Activated T-helper 2 cell treated with anti-CD3 and anti-CD28 coated beads, Interferon-gamma antibody, Interleukin-2, Interleukin-4, amounts not matched to agents 10 μg/mL and 5 μg/mL and 100 μg/mL, durations not matched to agents 14 hours and 24 hours and 36 hours (primary cell): ENCODE data around the gene STK32C. TPM values are rescaled to one million over a fixed set of nuclear protein-coding genes. Genes with fewer than 3 reads are reported as not detected.

Experiments
- DNase-seq: peaks from one replicate; pipeline ENCODE4 v3.0.0; 2021; ENCODE audit warnings: low spot score
- H3K27ac Mint-ChIP-seq: one replicate; pipeline ENCODE4 v1.8.0; 2021; ENCODE audit warnings: mixed read lengths
- H3K27me3 Mint-ChIP-seq: one replicate; pipeline ENCODE4 v1.8.0; 2021; ENCODE audit warnings: low read depth, mixed read lengths
- H3K36me3 Mint-ChIP-seq: one replicate; pipeline ENCODE4 v1.8.0; 2021; ENCODE audit warnings: low read depth, mixed read lengths
- H3K4me1 Mint-ChIP-seq: one replicate; pipeline ENCODE4 v1.8.0; 2021; ENCODE audit warnings: low read depth, mixed read lengths
- H3K4me3 Mint-ChIP-seq: one replicate; pipeline ENCODE4 v1.8.0; 2021; ENCODE audit warnings: low read depth, mild to moderate bottlenecking, moderate library complexity, mixed read lengths
- H3K9me3 Mint-ChIP-seq: one replicate; pipeline ENCODE4 v1.8.0; 2021; ENCODE audit warnings: mixed read lengths
- intact Hi-C: fragments of 100-400 bp; cut with micrococcal nuclease; formaldehyde crosslinking; loops from one replicate; pipeline ENCODE4 v1.15.1; 2023
- total RNA-seq: library from RNA; stranded (reverse); gene quantifications from 2 replicates; pipeline ENCODE4 v1.2.3, GENCODE V29; 2022

The STK32C gene
- total RNA-seq, 1 donor from 2014 or later, result 17.3 TPM

DNA sequence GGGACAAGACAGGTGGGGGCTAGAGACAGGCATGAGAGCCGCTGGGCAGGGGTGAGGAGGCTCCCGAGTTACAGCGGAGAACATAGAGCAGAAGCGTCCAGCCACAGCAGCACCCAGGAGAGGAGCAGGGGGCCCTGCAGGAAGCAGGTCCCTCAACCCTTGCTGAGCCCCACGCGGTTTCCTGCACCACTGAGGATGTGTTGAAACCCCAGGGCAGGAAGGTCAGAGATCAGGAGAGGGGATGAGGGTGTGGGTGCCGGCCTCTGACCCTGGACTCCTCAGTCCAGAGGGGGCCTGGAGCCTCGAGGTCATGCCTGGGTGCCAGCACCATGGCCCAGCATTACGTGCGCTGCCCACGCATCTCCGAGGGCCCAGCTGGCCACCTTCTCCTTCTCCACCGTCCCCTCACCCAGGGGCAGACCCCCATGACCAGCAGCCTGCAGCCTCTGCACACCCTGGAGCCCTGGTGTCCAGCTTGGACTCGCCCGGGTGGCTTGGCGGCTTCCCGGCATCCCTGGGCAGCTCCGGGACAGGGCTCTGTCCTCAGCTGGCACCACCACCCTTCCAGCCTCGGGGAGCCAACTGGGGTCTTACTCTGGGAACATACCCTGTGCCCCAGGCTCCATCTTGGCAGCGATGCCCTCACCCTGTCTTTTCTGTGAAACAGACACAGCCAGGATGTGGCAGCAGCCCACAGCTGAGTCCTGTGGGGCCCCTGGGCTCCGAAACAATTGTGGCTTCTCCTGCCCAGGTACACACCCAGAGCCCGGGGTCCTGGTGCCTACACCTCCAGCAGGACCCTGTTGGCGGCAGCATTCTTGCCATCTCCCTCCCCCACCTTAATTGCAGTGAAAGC is 52.0 kb downstream of the STK32C start:
- H3K4me3 Mint-ChIP-seq, result no peak overlapping the region
- H3K27ac Mint-ChIP-seq, result no peak overlapping the region
- H3K27me3 Mint-ChIP-seq, result no peaks in the 10 kb centered on the region
- intact Hi-C loops, result no loop called here
- H3K36me3 Mint-ChIP-seq, result no peaks in the 10 kb centered on the region
- H3K9me3 Mint-ChIP-seq, result no peaks in the 10 kb centered on the region
- DNase-seq, result no peak
- H3K4me1 Mint-ChIP-seq, result no peaks in the 10 kb centered on the region

DNA sequence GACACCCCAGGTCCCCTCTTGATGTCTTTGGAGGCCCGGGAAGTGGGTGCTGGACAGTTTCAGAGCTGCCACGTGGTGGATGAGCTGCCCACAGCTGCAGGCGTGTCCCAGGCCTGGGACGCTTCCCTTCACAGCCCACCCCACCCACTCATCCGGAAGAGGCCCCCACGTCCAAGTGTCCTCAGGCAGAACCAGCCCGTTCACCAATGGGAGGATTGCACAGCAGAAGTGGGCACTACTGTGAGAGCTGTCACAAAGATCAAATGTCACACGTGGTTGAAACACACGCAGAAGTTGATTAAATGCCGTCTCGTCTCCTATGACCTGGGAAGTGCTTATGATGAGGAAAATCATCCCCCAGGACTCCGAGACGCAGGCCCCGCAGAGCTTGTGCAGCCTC is 52.9 kb downstream of the STK32C start:
- Mint-ChIP-seq H3K27me3 (no peaks in the 10 kb centered on the region), H3K9me3 (no peaks in the 10 kb centered on the region), H3K4me1 (no peaks in the 10 kb centered on the region), H3K27ac (no peak overlapping the region), H3K4me3 (no peak overlapping the region), H3K36me3 (no peaks in the 10 kb centered on the region)
- intact Hi-C loops, result no loop called here
- no peak for DNase-seq

DNA sequence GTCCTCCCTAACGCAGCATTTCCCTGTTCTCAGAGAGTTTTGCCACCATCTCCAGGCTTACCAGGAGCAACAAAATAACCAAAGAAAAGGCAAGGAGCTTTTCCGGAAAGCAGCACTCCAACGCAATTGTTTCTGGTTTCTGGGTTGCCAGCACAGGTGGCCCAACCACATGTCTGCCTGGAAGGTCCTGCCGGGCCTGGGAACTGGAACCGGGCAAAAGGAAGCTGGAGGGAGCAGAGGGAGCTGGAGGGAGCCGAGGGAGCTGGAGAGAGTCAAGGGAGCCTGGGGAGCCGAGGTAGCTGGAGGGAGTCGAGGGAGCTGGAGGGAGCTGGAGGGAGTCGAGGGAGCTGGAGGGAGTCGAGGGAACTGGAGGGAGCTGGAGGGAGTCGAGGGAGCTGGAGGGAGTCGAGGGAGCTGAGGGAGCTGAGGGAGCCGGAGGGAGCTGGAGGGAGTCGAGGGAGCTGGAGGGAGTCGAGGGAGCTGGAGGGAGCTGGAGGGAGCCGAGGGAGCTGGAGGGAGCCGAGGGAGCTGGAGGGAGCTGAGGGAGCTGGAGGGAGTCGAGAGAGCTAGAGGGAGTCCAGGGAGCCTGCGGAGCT is 54.6 kb downstream of the STK32C start:
- Mint-ChIP-seq H3K27ac (no peak overlapping the region), H3K4me1 (no peaks in the 10 kb centered on the region), H3K4me3 (no peak overlapping the region), H3K36me3 (no peaks in the 10 kb centered on the region), H3K9me3 (no peaks in the 10 kb centered on the region), H3K27me3 (no peaks in the 10 kb centered on the region)
- no peak for DNase-seq
- intact Hi-C loops, result no loop called here

DNA sequence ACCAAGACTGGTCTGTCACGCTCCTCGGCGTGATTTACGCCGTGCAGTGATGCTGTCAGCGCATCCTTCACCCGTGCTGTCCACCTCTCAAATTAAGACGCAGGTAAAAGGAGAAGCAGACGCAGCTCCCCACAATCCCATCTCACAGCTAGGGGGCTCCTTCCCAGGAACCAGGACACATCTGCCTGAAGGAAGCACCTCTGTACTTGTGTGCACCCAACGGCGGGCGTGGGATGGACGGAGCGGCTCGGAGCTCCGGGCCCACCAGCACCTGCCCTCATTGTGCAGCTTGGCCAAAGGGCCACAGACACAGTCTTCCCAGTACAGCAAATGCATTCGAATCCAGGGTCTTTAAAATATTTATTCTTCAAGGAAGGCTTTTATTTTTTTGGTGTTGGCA is 55.3 kb downstream of the STK32C start:
- H3K27ac Mint-ChIP-seq, result no peak overlapping the region
- DNase-seq, result no peak
- H3K4me1 Mint-ChIP-seq, result no peaks in the 10 kb centered on the region
- H3K4me3 Mint-ChIP-seq, result no peak overlapping the region
- no peaks in the 10 kb centered on the region for H3K27me3 Mint-ChIP-seq
- H3K36me3 Mint-ChIP-seq, result no peaks in the 10 kb centered on the region
- H3K9me3 Mint-ChIP-seq, result no peaks in the 10 kb centered on the region
- intact Hi-C loops, result no loop called here

DNA sequence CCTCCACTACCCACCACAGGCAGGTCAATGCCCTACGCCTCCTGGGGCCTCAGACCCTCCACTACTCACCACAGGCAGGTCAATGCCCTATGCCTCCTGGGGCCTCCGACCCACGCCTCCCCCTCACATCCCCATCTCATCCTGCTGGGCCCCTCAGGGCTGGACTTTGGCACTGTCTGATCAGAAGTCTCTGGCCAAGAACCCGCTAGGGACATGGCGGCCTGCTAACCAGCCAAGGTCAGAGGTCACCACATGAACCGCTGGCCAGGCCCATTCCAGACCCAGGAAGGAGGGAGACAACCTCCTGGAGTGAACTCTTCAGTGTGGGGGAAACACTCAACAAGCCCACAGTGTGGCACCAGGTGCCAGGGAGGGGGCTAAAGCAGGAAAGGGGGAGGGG is 55.8 kb downstream of the STK32C start:
- intact Hi-C loops, result no loop called here
- Mint-ChIP-seq H3K27me3 (no peaks in the 10 kb centered on the region), H3K4me3 (no peak overlapping the region), H3K27ac (no peak overlapping the region), H3K9me3 (no peaks in the 10 kb centered on the region), H3K4me1 (no peaks in the 10 kb centered on the region), H3K36me3 (no peaks in the 10 kb centered on the region)
- no peak for DNase-seq

DNA sequence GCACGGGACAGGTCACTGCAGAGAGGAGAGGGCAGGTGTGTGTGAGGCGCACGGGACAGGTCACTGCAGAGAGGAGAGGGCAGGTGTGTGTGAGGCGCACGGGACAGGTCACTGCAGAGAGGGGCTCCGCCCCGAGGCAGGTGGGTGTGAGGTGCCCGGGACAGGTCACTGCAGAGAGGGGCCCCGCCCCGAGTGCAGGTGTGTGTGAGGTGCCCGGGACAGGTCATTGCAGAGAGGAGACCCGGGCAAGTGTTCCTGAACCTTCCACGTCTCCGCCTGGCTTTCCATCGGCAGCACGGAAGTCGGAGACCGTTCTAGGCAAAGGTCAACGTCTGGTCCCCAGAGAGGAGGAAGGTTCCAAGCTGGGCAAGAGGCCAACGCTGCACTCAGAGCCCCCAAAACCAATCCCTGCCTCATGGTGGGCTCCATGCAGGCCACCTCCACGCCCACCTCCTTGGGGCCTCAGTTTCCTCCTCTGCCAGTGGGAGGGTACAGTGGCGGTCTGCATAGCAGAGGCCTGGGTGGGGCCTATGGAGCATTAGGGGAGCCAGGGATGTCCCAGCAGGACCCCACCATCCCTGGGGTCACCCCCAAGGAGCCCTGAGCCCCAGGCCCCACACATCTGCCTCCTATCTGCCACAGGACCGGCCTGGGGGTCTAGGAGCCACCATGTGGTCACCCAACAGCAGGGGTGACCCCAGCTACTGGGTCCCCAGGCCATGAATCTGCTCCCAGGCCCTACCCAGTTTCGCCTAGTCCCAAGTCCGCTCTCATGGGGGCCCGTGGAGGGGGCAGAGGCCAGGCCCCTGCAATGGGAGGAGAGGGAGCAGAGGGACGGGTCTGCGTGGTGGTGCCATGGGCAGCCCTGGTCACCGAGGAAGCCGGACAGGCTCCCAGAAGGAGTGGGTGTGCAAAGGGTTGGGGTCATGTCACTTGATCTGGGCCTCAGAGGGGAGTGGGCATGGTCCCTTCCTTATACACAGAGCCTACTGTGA is 57.0 kb downstream of the STK32C start:
- Mint-ChIP-seq H3K27ac (no peak overlapping the region), H3K4me1 (no peaks in the 10 kb centered on the region), H3K27me3 (no peaks in the 10 kb centered on the region), H3K4me3 (no peak overlapping the region), H3K9me3 (no peaks in the 10 kb centered on the region), H3K36me3 (no peaks in the 10 kb centered on the region)
- no peak for DNase-seq
- intact Hi-C loops, result no loop called here

DNA sequence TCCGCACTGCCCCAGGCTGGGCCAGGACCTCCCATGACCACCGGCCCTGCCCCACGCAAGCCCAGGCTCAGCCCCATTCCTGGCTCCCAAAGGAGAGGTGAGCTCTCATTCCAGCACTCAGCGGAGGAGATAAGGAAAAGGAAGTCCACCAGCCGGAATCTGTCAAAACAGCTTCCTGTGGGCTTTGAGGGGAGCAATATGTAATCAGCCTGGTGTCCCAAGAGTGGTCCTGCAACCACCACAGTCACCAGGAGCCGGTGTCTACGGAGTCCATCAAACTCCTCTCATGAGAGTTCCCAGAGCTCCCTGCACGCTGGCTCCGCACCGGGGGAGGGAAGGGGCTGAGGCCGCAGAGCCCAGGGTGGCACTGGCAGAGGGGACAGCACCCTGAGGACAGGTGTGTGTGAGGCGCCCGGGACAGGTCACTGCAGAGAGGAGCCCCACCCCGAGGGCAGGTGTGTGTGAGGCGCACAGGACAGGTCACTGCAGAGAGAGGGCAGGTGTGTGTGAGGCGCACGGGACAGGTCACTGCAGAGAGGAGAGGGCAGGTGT is 57.9 kb downstream of the STK32C start:
- Mint-ChIP-seq H3K4me1 (no peaks in the 10 kb centered on the region), H3K36me3 (no peaks in the 10 kb centered on the region), H3K27ac (no peak overlapping the region), H3K27me3 (no peaks in the 10 kb centered on the region), H3K9me3 (no peaks in the 10 kb centered on the region), H3K4me3 (no peak overlapping the region)
- DNase-seq, result no peak
- intact Hi-C loops, result no loop called here

DNA sequence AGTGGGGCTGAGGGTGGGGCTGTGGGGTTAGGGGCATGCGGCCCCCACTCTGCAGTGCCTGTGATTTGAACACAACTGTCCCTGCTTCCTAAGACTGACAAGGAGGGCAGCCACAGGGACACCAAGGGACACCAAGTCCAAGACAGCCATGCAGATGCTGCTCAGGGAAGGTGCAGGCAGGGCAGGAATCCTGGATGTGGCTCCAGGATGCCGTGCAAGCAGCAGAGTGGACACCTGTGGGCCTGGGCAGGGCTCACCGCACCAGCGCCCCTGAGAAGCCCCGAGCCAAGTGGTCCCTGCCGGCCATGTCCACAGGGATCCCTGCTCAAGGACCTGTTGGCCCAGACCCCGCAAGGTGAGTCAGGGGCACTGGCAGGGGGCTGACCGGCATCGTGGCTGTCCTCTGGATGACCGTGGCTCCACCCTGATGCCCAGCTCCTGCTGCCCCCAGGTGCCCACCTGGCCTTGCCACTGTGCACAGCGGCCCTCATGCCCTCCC is 58.5 kb downstream of the STK32C start:
- intact Hi-C loops, result no loop called here
- H3K36me3 Mint-ChIP-seq, result no peaks in the 10 kb centered on the region
- DNase-seq, result no peak
- H3K27me3 Mint-ChIP-seq, result no peaks in the 10 kb centered on the region
- no peaks in the 10 kb centered on the region for H3K4me1 Mint-ChIP-seq
- H3K27ac Mint-ChIP-seq, result no peak overlapping the region
- no peaks in the 10 kb centered on the region for H3K9me3 Mint-ChIP-seq
- no peak overlapping the region for H3K4me3 Mint-ChIP-seq

DNA sequence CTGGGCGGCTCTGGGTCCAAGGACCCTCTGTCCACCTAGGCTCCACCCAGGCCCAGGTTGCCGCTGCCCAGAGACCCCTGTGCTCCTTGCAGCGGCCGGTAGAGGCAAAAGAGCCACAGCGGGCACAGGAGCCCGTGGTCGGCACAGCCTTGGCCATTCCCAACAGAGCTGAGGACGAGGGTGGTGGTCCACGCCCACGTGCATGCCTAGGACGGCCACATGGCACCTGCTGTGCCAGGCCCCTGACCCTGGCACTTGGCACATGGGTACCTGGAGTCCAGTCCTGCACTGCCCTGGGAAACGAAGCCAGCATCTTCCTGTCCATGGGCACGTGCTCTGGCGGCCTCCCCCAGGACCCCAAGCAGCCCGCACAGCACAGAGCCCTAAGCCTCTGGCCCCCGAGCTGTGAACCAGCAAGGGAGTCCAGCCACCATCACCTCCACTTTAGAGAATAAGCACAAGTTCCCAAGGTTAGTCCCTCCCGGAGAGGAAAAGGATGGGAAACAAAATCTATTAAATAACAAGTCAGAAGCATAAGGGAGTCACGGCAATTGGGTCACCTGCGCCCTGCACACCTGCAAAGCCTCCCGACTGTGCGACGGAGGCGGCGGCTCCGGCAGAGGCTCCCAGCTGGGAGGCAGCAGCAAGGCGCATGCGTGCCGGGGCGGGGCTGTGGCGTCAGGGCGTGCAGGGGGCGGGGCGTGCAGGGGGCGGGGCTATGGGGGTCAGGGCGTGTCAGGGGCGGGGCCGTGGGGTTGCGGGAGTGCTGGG is 59.1 kb downstream of the STK32C start:
- Mint-ChIP-seq H3K4me1 (no peaks in the 10 kb centered on the region), H3K9me3 (no peaks in the 10 kb centered on the region), H3K4me3 (no peak overlapping the region), H3K36me3 (no peaks in the 10 kb centered on the region), H3K27me3 (no peaks in the 10 kb centered on the region), H3K27ac (no peak overlapping the region)
- no peak for DNase-seq
- intact Hi-C loops, result no loop called here

DNA sequence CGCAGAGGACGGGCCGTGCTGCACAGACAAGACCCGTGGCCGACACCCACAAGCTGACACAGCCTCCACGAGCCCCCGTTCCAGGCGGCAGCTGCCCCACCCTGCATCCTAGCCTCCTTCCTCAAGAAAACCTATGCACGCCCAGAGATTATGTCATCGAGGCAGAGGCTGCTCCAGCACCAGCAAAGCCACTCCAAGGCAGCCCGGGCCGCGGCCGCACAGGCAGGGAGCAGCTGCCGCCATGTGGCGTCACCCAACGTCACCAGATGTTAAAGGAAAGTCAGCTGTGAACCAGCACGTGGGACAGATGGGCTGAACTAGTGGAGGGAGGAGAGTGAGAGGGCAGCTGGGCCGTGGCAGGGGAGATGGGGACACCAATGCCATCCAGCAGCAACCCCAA is 59.8 kb downstream of the STK32C start:
- Mint-ChIP-seq H3K4me1 (no peaks in the 10 kb centered on the region), H3K9me3 (no peaks in the 10 kb centered on the region), H3K36me3 (no peaks in the 10 kb centered on the region), H3K4me3 (no peak overlapping the region), H3K27me3 (no peaks in the 10 kb centered on the region), H3K27ac (no peak overlapping the region)
- DNase-seq, result no peak
- intact Hi-C loops, result no loop called here

DNA sequence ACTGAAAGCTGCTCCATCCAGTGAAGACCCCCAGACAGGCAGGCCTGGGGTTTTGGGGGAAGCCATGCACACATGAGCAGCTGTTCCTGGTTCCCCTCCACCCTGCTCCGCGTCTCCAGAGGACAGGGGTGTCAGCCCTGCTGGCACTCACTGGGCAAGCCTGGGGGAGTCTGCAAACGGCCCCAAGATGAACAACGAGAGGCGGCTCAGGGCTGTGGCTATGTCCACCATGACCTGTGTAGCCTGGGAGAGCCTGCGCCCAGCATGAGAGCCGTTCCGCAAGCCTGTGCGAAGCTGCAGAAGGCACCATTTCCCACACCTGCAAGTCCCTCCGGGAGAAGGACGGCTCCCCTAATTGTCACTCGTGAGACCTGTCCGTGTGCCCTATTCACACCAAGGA is 61.5 kb downstream of the STK32C start:
- intact Hi-C loops, result no loop called here
- Mint-ChIP-seq H3K9me3 (no peaks in the 10 kb centered on the region), H3K4me1 (no peaks in the 10 kb centered on the region), H3K36me3 (no peaks in the 10 kb centered on the region), H3K27me3 (no peaks in the 10 kb centered on the region), H3K4me3 (no peak overlapping the region), H3K27ac (no peak overlapping the region)
- no peak for DNase-seq

DNA sequence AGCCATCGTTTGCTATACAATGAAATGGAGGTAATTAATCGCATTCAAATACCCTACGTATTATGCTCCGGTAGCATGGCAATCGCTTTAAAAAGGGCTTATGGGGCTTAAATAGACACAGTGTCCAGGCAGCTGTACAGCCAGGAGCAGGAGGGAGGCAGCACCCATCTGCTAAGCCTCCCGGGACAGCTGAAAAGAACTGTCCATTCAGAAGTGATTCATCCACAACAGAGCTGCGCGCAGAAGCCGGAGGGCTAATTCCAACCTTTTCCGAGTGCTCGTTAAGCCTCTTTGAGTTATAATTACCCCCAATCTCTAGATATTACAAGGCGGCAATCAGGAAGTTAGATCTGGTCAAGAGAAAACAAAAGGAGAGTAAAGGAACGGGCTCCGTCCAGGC is 62.7 kb downstream of the STK32C start:
- no peaks in the 10 kb centered on the region for H3K9me3 Mint-ChIP-seq
- no peaks in the 10 kb centered on the region for H3K4me1 Mint-ChIP-seq
- DNase-seq, result no peak
- intact Hi-C loops, result no loop called here
- no peak overlapping the region for H3K4me3 Mint-ChIP-seq
- H3K27me3 Mint-ChIP-seq, result no peaks in the 10 kb centered on the region
- H3K27ac Mint-ChIP-seq, result no peak overlapping the region
- H3K36me3 Mint-ChIP-seq, result no peaks in the 10 kb centered on the region
